ENCODE results near the gene CTDSP2.

DNA sequence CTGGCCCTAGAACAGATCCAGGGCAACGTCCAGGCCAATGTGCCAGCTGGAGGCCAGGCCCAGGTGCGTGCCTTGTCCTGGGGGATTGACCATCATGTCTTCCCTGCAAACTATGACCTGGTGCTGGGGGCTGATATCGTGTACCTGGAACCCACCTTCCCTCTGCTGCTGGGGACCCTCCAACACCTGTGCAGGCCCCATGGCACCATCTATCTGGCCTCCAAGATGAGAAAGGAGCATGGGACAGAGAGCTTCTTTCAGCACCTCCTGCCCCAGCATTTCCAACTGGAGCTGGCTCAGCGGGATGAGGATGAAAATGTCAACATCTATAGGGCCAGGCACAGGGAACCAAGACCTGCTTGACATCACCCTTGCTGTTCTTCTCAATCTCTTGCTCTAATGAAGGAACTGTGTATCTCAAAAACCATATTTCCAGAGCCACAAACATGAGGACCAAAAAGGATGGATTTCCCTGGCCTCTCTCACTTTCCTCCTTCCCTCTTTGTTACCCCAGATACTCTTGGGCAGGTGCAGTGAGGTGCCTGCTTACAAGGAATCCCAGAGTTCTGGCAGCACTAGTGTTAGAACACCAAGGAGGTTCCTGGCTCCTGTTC, 66.1 kb downstream of the CTDSP2 start:
- no peak for TF ChIP-seq CTCF (IDR thresholded peaks at IDR 0.05; ENCODE audit: low read depth, low read length, poor library complexity, severe bottlenecking)
- no peak for TF ChIP-seq EZH2phosphoT487 (IDR thresholded peaks at IDR 0.05; ENCODE audit: borderline replicate concordance, low read length)
